Liver (tissue), 9 donors: Measurements from ENCODE around the gene STOM. TPM values are rescaled to one million over a fixed set of nuclear protein-coding genes. Genes with fewer than 3 reads are reported as not detected.

Source experiments
- DNase-seq: peaks from one replicate; pipeline ENCODE4 v3.0.0-alpha.2; 2017; ENCODE audit warnings: low spot score
- H3K27ac ChIP-seq, 2 donors: one replicate each; pipeline ENCODE4 v1.7.0; 2013; ENCODE audit warnings: inconsistent platforms in 2 of 2, low read length in 2 of 2, control low read depth in 1 of 2, low read depth in 1 of 2, mild to moderate bottlenecking in 1 of 2
- H3K27me3 ChIP-seq, 4 donors: one replicate each; pipeline versions ENCODE4 v1.6.1 to v1.7.0; 2013; ENCODE audit warnings: low read length in 3 of 4, inconsistent platforms in 1 of 4, mild to moderate bottlenecking in 1 of 4, moderate library complexity in 1 of 4; ENCODE audit not compliant: control insufficient read depth in 4 of 4, insufficient read depth in 4 of 4
- H3K36me3 ChIP-seq, 4 donors: one replicate each; pipeline versions ENCODE4 v1.6.1 to v1.7.0; 2013; ENCODE audit warnings: low read length in 3 of 4, mild to moderate bottlenecking in 3 of 4, low read depth in 1 of 4, moderate library complexity in 1 of 4; ENCODE audit not compliant: control insufficient read depth in 4 of 4, insufficient read depth in 3 of 4
- H3K4me1 ChIP-seq, 4 donors: one replicate each; pipeline versions ENCODE4 v1.6.1 to v1.7.0; 2013; ENCODE audit warnings: low read length in 3 of 4, mild to moderate bottlenecking in 3 of 4, moderate library complexity in 1 of 4; ENCODE audit not compliant: control insufficient read depth in 4 of 4, insufficient read depth in 4 of 4
- H3K4me3 ChIP-seq, 3 donors: one replicate each; pipeline versions ENCODE4 v1.6.1 to v1.7.0; 2013; ENCODE audit warnings: low read length in 3 of 3, control low read depth in 1 of 3, low read depth in 1 of 3, mild to moderate bottlenecking in 1 of 3
- H3K9ac ChIP-seq, 2 donors: one replicate each; pipeline ENCODE4 v1.7.0; 2013; ENCODE audit warnings: low read length in 2 of 2, mild to moderate bottlenecking in 2 of 2, moderate library complexity in 2 of 2, control low read depth in 1 of 2, low read depth in 1 of 2
- H3K9me3 ChIP-seq, 4 donors: one replicate each; pipeline versions ENCODE4 v1.6.1 to v1.7.0; 2013; ENCODE audit warnings: low read length in 3 of 4; ENCODE audit not compliant: control insufficient read depth in 4 of 4
- ATF3 ChIP-seq: IDR thresholded peaks from 2 replicates; pipeline ENCODE4 v1.6.1; 2016; ENCODE audit warnings: antibody characterized with exemption
- EGR1 ChIP-seq, 2 donors: IDR thresholded peaks; 2 replicates each; pipeline ENCODE4 v1.6.1; 2016 to 2018; ENCODE audit warnings: antibody characterized with exemption in 2 of 2, low read depth in 2 of 2
- FOXA1 ChIP-seq: IDR thresholded peaks from 2 replicates; pipeline ENCODE4 v1.6.1; 2016; ENCODE audit warnings: antibody characterized with exemption
- FOXA2 ChIP-seq: IDR thresholded peaks from 2 replicates; pipeline ENCODE4 v1.6.1; 2016; ENCODE audit warnings: antibody characterized with exemption
- GABPA ChIP-seq, 2 donors: IDR thresholded peaks in 1 of 2; conservative IDR thresholded peaks in 1 of 2; 2 replicates each; pipeline ENCODE4 v1.6.1; 2016; ENCODE audit warnings: antibody characterized with exemption in 2 of 2, mild to moderate bottlenecking in 1 of 2, moderate library complexity in 1 of 2
- HNF4G ChIP-seq: IDR thresholded peaks from 2 replicates; pipeline ENCODE4 v1.6.1; 2016; ENCODE audit warnings: antibody characterized with exemption
- JUND ChIP-seq, 2 donors: IDR thresholded peaks; 2 replicates each; pipeline ENCODE4 v1.6.1; 2016; ENCODE audit warnings: antibody characterized with exemption in 2 of 2
- NR2F2 ChIP-seq: IDR thresholded peaks from 2 replicates; pipeline ENCODE4 v1.6.1; 2016; ENCODE audit warnings: antibody characterized with exemption
- RAD21 ChIP-seq, 2 donors: IDR thresholded peaks; 2 replicates each; pipeline ENCODE4 v1.6.1; 2016; ENCODE audit warnings: antibody characterized with exemption in 2 of 2, mild to moderate bottlenecking in 2 of 2
- REST ChIP-seq: IDR thresholded peaks from 2 replicates; pipeline ENCODE4 v1.6.1; 2016; ENCODE audit warnings: antibody characterized with exemption, mild to moderate bottlenecking
- RXRA ChIP-seq, 2 donors: IDR thresholded peaks; 2 replicates each; pipeline ENCODE4 v1.6.1; 2017 to 2018; ENCODE audit warnings: antibody characterized with exemption in 2 of 2, mild to moderate bottlenecking in 1 of 2
- SP1 ChIP-seq: IDR thresholded peaks from 2 replicates; pipeline ENCODE4 v1.6.1; 2018; ENCODE audit warnings: antibody characterized with exemption, mild to moderate bottlenecking
- TAF1 ChIP-seq: conservative IDR thresholded peaks from 2 replicates; pipeline ENCODE4 v1.6.1; 2016; ENCODE audit warnings: antibody characterized with exemption, mild to moderate bottlenecking
- YY1 ChIP-seq: IDR thresholded peaks from 2 replicates; pipeline ENCODE4 v1.6.1; 2016; ENCODE audit warnings: antibody characterized with exemption, mild to moderate bottlenecking
- WGBS: extraction: QIAGEN DNeasy Blood & Tissue Kit; methylation state at CpG from one replicate; pipeline ENCODE4 v1.1.7; 2013; 5-methylcytosine and 5-hydroxymethylcytosine counted together
- polyA plus RNA-seq, 2 donors: library from polyadenylated mRNA; stranded (reverse) in 1 of 2; unstranded in 1 of 2; fragments of 200-250 nt in 1 of 2; fragments of >200 nt in 1 of 2; fragmentation: Nextera tagmentation in 1 of 2; extraction: Ambion mirVana in 1 of 2; gene quantifications; one replicate each; pipeline versions ENCODE4 v1.2.1 to v1.2.3, GENCODE V29; 2013 to 2015
- total RNA-seq, 2 donors: library from RNA; depleted of rRNA; stranded (reverse); fragments of >200 nt; gene quantifications; one replicate each; pipeline ENCODE4 v1.2.3, GENCODE V29; 2014
- TF ChIP-seq, protein P1 (sequence below): IDR thresholded peaks from 2 replicates; pipeline ENCODE4 v1.6.1; 2016; ENCODE audit warnings: antibody characterized with exemption
- TF ChIP-seq, protein P2 (sequence below): fragments of 150-350 bp; IDR thresholded peaks from 2 replicates; pipeline ENCODE4 v1.5.1; 2017; ENCODE audit warnings: improper control_type of control experiment, low read depth, low read length; ENCODE audit not compliant: missing input control
- donor health status: healthy.
- donor health status: healthy.
- donor health status: healthy.
- donor health status: healthy.
- donor health status: healthy.

The STOM gene
- total and polyA plus RNA-seq, 4 donors, result 150 to 398 (median 265) TPM

DNA sequence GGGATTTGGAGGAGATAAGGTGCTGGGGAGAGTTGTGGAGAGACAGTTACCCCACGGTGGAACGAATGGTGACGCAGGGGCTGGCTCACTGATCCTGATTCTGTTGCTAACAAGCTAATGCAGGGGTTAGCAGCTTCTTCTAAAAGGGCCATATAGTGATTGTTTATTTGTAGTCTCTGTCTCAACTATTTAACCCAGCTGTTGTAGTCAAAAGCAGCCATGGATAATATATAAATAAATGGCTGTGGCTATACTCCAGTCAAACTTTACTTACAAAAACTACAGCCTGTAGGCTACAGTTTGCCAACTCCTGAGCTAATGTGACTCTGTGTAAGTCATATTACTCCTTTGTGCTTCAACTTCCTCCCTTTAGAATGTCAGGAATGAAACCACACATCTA lies 21.8 kb downstream of the STOM start:
- DNase-seq, result no peak
- H3K4me3 ChIP-seq, result no peak overlapping the region
- WGBS, result 89% methylated on average over 3 of the region's 3 CpGs
- H3K27ac ChIP-seq, result no peak overlapping the region
- no peak overlapping the region for H3K9ac ChIP-seq
- no peaks in the 10 kb centered on the region for H3K9me3 ChIP-seq
- no peak for TF ChIP-seq GABPA (IDR thresholded peaks at IDR 0.05 in 1 of 2, conservative IDR thresholded peaks at IDR 0.05 in 1 of 2)
- TF ChIP-seq RXRA (IDR thresholded peaks at IDR 0.05), result no peak
- TF ChIP-seq FOXA2, result no peak
- no peak for TF ChIP-seq JUND (IDR thresholded peaks at IDR 0.05)
- no peak for TF ChIP-seq YY1
- no peak for TF ChIP-seq RAD21 (IDR thresholded peaks at IDR 0.05)
- TF ChIP-seq EGR1 (IDR thresholded peaks at IDR 0.05; ENCODE audit: low read depth in 2 of 2), result no peak
- no peak for TF ChIP-seq ATF3
- TF ChIP-seq NR2F2, result no peak
- TF ChIP-seq FOXA1, result no peak
- H3K36me3 ChIP-seq, result peaks cover 7 to 93% (median 66%) of the 10 kb centered on the region in 4 donors
- peaks cover 0 to 14% (median 5%) of the 10 kb centered on the region in 4 donors for H3K4me1 ChIP-seq
- no peaks in the 10 kb centered on the region for H3K27me3 ChIP-seq

- Histone ChIP-seq H3K4me1 (peaks cover under 1 to 5% (median 2%) of the 10 kb centered on the region in 4 donors), H3K4me3 (no peak overlapping the region), H3K9me3 (no peaks in the 10 kb centered on the region), H3K9ac (no peak overlapping the region), H3K27ac (peak overlapping the region in 1 of 2 donors; percentile 29), H3K36me3 (peaks cover 11 to 89% (median 70%) of the 10 kb centered on the region in 4 donors), H3K27me3 (no peaks in the 10 kb centered on the region)
- WGBS, result 89% methylated on average over 3 of the region's 3 CpGs
- DNase-seq, result no peak
- TF ChIP-seq HNF4G (no peak), NR2F2 (no peak), REST (no peak), SP1 (no peak), FOXA1 (no peak)
These were observed 25.0 kb downstream of the STOM start for GRCh38 chr9:121345070-121345469.

DNA sequence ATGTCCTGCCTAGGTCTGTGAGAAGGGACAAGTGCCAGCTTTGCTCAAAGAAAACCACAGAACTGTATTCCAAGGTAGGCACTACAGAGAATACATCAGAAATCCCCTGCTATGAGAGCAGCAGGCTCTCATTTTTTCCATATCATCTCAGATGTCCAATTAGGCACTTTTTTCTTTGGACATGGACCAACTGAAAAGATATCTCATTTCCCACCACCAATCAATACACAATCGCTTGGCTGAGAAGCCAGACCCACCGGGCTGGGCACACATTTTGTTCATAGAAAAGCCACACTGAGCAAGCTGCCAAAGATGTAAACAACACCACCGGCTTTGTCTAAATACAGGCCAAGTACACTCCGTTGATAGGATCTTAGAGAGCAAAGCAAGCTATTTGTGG lies 25.9 kb downstream of the STOM start:
- peaks cover 13 to 87% (median 74%) of the 10 kb centered on the region in 4 donors for H3K36me3 ChIP-seq
- no peak for DNase-seq
- peaks cover 0 to 5% (median 2%) of the 10 kb centered on the region in 4 donors for H3K4me1 ChIP-seq
- 22% methylated on average over 4 of the region's 4 CpGs for WGBS
- H3K9ac ChIP-seq, result no peak overlapping the region
- H3K4me3 ChIP-seq, result no peak overlapping the region
- H3K9me3 ChIP-seq, result no peaks in the 10 kb centered on the region
- no peak for TF ChIP-seq HNF4G
- no peak for TF ChIP-seq FOXA2
- TF ChIP-seq, protein P1, sequence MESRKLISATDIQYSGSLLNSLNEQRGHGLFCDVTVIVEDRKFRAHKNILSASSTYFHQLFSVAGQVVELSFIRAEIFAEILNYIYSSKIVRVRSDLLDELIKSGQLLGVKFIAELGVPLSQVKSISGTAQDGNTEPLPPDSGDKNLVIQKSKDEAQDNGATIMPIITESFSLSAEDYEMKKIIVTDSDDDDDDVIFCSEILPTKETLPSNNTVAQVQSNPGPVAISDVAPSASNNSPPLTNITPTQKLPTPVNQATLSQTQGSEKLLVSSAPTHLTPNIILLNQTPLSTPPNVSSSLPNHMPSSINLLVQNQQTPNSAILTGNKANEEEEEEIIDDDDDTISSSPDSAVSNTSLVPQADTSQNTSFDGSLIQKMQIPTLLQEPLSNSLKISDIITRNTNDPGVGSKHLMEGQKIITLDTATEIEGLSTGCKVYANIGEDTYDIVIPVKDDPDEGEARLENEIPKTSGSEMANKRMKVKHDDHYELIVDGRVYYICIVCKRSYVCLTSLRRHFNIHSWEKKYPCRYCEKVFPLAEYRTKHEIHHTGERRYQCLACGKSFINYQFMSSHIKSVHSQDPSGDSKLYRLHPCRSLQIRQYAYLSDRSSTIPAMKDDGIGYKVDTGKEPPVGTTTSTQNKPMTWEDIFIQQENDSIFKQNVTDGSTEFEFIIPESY, result no peak
- TF ChIP-seq RXRA (IDR thresholded peaks at IDR 0.05), result no peak
- no peak for TF ChIP-seq YY1
- TF ChIP-seq TAF1, result no peak
- TF ChIP-seq, protein P2, sequence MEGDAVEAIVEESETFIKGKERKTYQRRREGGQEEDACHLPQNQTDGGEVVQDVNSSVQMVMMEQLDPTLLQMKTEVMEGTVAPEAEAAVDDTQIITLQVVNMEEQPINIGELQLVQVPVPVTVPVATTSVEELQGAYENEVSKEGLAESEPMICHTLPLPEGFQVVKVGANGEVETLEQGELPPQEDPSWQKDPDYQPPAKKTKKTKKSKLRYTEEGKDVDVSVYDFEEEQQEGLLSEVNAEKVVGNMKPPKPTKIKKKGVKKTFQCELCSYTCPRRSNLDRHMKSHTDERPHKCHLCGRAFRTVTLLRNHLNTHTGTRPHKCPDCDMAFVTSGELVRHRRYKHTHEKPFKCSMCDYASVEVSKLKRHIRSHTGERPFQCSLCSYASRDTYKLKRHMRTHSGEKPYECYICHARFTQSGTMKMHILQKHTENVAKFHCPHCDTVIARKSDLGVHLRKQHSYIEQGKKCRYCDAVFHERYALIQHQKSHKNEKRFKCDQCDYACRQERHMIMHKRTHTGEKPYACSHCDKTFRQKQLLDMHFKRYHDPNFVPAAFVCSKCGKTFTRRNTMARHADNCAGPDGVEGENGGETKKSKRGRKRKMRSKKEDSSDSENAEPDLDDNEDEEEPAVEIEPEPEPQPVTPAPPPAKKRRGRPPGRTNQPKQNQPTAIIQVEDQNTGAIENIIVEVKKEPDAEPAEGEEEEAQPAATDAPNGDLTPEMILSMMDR, result no peak
- no peak overlapping the region for H3K27ac ChIP-seq
- H3K27me3 ChIP-seq, result no peaks in the 10 kb centered on the region
